Stimulated activated effector memory CD8-positive, alpha-beta T cell treated with anti-CD3 and anti-CD28 coated beads, Interleukin-12 subunit alpha, Interleukin-12 subunit beta, amount 100 ng/mL, for 72 hours (primary cell): ENCODE data around the gene PAIP1.
"Not testable (repeated sequence)": the region's sequence is repeated elsewhere in the genome, so short reads cannot be mapped to it uniquely, and the experiment has no call there.

Source experiments
- ATAC-seq: fragments of 150-1000 bp; cut with Tn5 transposase; 2 replicates; pipeline ENCODE4 v1.10.0; 2021
- DNase-seq, 2 donors: peaks; one replicate each; pipeline ENCODE4 v3.0.0; 2021 to 2022; ENCODE audit warnings: low spot score in 2 of 2
- H3K27ac Mint-ChIP-seq: one replicate; pipeline ENCODE4 v1.8.0; 2022; ENCODE audit warnings: mild to moderate bottlenecking, mixed read lengths
- H3K36me3 Mint-ChIP-seq: one replicate; pipeline ENCODE4 v1.8.0; 2022; ENCODE audit warnings: mild to moderate bottlenecking, mixed read lengths
- H3K4me1 Mint-ChIP-seq: one replicate; pipeline ENCODE4 v1.8.0; 2022; ENCODE audit warnings: mixed read lengths
- H3K4me3 Mint-ChIP-seq: one replicate; pipeline ENCODE4 v1.8.0; 2022; ENCODE audit warnings: mild to moderate bottlenecking, mixed read lengths
- H3K9me3 Mint-ChIP-seq: one replicate; pipeline ENCODE4 v1.8.0; 2022; ENCODE audit warnings: mixed read lengths

The PAIP1 gene

GRCh38 chr5:43514471-43514815 is 42.4 kb downstream of the PAIP1 start:
- peaks cover 34% of the 10 kb centered on the region for H3K4me1 Mint-ChIP-seq
- H3K4me3 Mint-ChIP-seq, result peak overlapping the region; percentile 84
- ATAC-seq, result peak; percentile 92
- no peaks in the 10 kb centered on the region for H3K9me3 Mint-ChIP-seq
- DNase-seq, result no peak
- H3K36me3 Mint-ChIP-seq, result peaks cover 22% of the 10 kb centered on the region
- H3K27ac Mint-ChIP-seq, result peak overlapping the region; percentile 94

GRCh38 chr5:43514025-43514424 is 42.9 kb downstream of the PAIP1 start:
- ATAC-seq (no peak), DNase-seq (no peak)
- Mint-ChIP-seq H3K4me1 (peaks cover 34% of the 10 kb centered on the region), H3K36me3 (peaks cover 22% of the 10 kb centered on the region), H3K4me3 (peak overlapping the region; percentile 84), H3K27ac (peak overlapping the region; percentile 94), H3K9me3 (no peaks in the 10 kb centered on the region)

DNA sequence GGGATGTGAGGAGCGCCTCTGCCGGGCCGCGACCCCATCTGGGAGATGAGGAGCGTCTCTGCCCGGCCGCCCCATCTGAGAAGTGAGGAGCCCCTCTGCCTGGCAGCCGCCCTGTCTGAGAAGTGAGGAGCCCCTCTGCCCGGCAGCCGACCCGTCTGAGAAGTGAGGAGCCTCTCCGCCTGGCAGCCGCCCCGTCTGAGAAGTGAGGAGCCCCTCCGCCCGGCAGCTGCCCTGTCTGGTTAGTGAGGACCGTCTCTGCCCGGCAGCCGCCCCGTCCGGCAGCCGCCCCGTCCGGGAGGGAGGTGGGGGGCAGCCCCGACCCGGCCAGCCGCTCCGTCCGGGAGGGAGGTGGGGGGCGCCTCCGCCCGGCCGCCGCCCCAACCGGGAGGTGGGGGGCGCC is 45.8 kb downstream of the PAIP1 start:
- Mint-ChIP-seq H3K4me1 (peaks cover 28% of the 10 kb centered on the region), H3K36me3 (peaks cover 34% of the 10 kb centered on the region)
- not testable (repeated sequence) for ATAC-seq, H3K4me3 Mint-ChIP-seq, DNase-seq, H3K27ac Mint-ChIP-seq, H3K9me3 Mint-ChIP-seq

DNA sequence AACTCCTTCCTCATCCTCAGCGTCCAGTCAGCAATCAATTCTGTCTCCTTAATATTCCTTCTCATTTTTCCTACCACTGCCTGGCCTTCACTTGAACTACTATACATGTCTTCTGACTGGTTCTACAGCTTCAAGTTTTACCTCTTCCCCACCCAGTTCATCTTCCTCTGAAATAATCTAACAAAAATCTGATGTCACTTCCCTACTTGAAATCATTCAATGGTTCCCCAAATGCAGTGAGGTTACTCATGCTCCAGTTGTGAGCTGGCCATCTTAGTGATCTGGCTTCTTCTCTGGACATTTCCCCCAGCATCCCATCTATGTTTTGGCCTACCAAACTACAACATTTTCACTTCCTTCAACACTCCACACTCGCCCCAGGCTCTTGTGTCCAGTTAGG is 58.3 kb downstream of the PAIP1 start:
- no peaks in the 10 kb centered on the region for H3K36me3 Mint-ChIP-seq
- peaks cover 5% of the 10 kb centered on the region for H3K4me1 Mint-ChIP-seq
- H3K9me3 Mint-ChIP-seq, result no peaks in the 10 kb centered on the region
- ATAC-seq, result no peak
- DNase-seq, result no peak
- H3K27ac Mint-ChIP-seq, result no peak overlapping the region
- H3K4me3 Mint-ChIP-seq, result no peak overlapping the region

DNA sequence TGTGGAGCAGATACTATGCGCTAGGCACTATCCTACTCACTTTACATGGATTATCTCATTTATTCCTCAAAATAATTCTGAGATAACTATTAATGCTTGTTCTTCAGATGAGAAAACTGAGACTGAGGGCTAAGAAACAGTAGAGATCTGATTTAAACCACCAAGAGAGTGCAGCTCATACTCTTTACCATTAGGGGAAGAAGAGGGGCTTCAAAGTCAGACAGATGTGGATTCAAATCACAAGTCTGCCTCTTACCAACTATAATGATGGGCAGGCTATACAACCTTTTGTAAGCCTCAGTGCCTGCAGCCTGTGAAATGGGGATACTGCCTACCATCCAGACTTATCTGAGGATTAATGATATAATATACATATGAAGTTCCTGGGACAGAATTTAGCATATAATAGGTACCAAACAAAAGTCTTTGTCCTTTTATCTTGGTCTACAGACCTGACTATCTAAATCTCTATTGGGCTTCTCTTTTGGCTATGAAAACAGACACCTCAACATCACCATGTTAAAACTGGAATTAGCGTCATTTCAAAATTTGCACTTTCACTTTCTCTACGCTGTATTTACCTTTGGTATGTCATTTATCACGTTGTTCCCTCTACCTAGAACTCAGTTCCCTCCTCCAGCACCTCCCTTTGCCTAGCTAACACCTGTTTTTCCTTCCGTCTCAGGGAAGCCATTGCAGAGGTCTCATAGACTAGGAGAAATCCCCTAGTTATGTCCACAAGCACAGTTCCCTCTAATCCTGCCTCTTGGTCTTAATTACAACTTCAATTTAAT is 59.4 kb downstream of the PAIP1 start:
- Mint-ChIP-seq H3K4me1 (peaks cover 5% of the 10 kb centered on the region), H3K36me3 (no peaks in the 10 kb centered on the region), H3K27ac (no peak overlapping the region), H3K9me3 (no peaks in the 10 kb centered on the region), H3K4me3 (no peak overlapping the region)
- ATAC-seq (no peak), DNase-seq (no peak)

- H3K9me3 Mint-ChIP-seq, result no peaks in the 10 kb centered on the region
- H3K4me3 Mint-ChIP-seq, result no peak overlapping the region
- H3K27ac Mint-ChIP-seq, result no peak overlapping the region
- peaks cover 22% of the 10 kb centered on the region for H3K36me3 Mint-ChIP-seq
- DNase-seq (no peak), ATAC-seq (no peak)
- H3K4me1 Mint-ChIP-seq, result no peaks in the 10 kb centered on the region
Measured at GRCh38 chr5:43491326-43491725, 65.6 kb downstream of the PAIP1 start.

- H3K9me3 Mint-ChIP-seq, result no peaks in the 10 kb centered on the region
Measured at GRCh38 chr5:43486353-43486752, 70.5 kb downstream of the PAIP1 start.

GRCh38 chr5:43485406-43485805 is 71.5 kb downstream of the PAIP1 start:
- ATAC-seq, result peak; percentile 8
- H3K4me1 Mint-ChIP-seq, result peaks cover 21% of the 10 kb centered on the region
- no peaks in the 10 kb centered on the region for H3K9me3 Mint-ChIP-seq
- H3K4me3 Mint-ChIP-seq, result peak overlapping the region; percentile 95
- peak overlapping the region; percentile 99 for H3K27ac Mint-ChIP-seq
- no peak for DNase-seq
- H3K36me3 Mint-ChIP-seq, result peaks cover 31% of the 10 kb centered on the region

More at GRCh38 chr5:43486353-43486752, 70.5 kb downstream of the PAIP1 start:
- H3K27ac Mint-ChIP-seq, result peak overlapping the region; percentile 99
- H3K36me3 Mint-ChIP-seq, result peaks cover 38% of the 10 kb centered on the region
- DNase-seq (no peak), ATAC-seq (no peak)
- no peak overlapping the region for H3K4me3 Mint-ChIP-seq
- peaks cover 21% of the 10 kb centered on the region for H3K4me1 Mint-ChIP-seq

GRCh38 chr5:43484106-43484849 is 72.6 kb downstream of the PAIP1 start:
- Mint-ChIP-seq H3K4me1 (peaks cover 21% of the 10 kb centered on the region), H3K27ac (peak overlapping the region; percentile 99)
- DNase-seq, result peak in 1 of 2 donors; percentile 78

DNA sequence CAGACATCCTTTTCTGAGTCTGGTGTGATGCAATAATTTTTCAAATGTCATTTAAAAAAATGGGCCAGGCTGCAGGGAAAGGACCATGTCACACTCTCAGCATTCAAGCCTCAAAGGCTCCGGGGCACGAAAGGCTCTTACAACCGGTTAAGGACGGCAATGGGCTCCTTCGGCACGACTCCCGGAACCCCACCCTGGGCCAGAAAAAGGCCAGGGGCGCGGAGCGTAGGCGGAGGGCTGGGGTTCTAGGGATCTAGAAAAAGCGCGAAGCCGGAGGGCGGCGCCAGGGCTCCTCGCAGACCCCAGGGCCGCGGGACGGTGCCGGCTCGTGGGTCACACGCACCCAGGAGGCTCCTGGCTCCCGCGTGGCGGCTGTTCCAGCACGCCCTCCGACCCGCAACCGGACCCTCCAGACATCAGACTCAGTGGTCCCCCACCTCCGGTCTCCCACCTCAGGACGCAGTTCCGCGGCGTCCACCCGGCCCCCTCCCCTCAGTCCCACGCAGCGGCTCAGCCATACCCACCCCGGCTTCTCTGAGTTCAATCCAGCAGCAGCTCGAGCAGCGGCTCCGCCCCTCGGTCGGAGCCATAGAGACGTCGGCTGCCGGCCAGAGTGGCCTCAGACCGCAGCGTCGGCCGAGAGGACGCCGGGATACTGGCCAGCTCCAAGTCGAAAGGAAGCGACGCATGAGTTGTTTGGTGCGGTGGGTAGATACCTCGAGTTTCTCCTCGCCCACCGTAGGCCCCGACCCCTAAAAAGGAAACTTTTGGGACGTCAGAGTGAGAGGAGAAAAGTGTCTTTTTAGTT is 73.4 kb downstream of the PAIP1 start, which contains the start of gene TMEM267:
Gene TMEM267 (minus strand): TSS at position 568 of the 808 bp plus-strand sequence. CDS start 29,896 bp downstream, outside the sequence.
- H3K36me3 Mint-ChIP-seq, result peaks cover 21% of the 10 kb centered on the region
- ATAC-seq (peak; percentile 91), DNase-seq (peak; percentile 55 to 92)
- H3K4me1 Mint-ChIP-seq, result peaks cover 21% of the 10 kb centered on the region
- H3K27ac Mint-ChIP-seq, result peak within 1 kb of the TSS; percentile 99
- no peaks in the 10 kb centered on the region for H3K9me3 Mint-ChIP-seq
- H3K4me3 Mint-ChIP-seq, result peak within 1 kb of the TSS; percentile 95

More at GRCh38 chr5:43484106-43484849, 72.6 kb downstream of the PAIP1 start:
- H3K9me3 Mint-ChIP-seq, result no peaks in the 10 kb centered on the region
- H3K36me3 Mint-ChIP-seq, result peaks cover 23% of the 10 kb centered on the region
- ATAC-seq, result peak; percentile 87
- H3K4me3 Mint-ChIP-seq, result peak overlapping the region; percentile 95

- H3K9me3 Mint-ChIP-seq, result no peaks in the 10 kb centered on the region
- ATAC-seq (no peak), DNase-seq (no peak)
- peak overlapping the region; percentile 95 for H3K4me3 Mint-ChIP-seq
- H3K36me3 Mint-ChIP-seq, result peaks cover 25% of the 10 kb centered on the region
- H3K27ac Mint-ChIP-seq, result peak overlapping the region; percentile 99
- peaks cover 21% of the 10 kb centered on the region for H3K4me1 Mint-ChIP-seq
Measured at GRCh38 chr5:43482490-43483297, 74.2 kb downstream of the PAIP1 start.
